CD4-positive, CD25-positive, alpha-beta regulatory T cell (primary cell): Measurements from ENCODE around the gene WNT7B. TPM values are rescaled to one million over a fixed set of nuclear protein-coding genes. Genes with fewer than 3 reads are reported as not detected.
A peak's percentile ranks its signal among the peaks of the same experiment; 100 is the strongest.

Source experiments
- ATAC-seq, 2 donors: fragments of 150-1000 bp; cut with Tn5 transposase; one replicate each; pipeline ENCODE4 v1.10.0; 2021; ENCODE audit warnings: low read depth in 2 of 2, moderate number of reproducible peaks in 2 of 2, moderate library complexity in 1 of 2
- DNase-seq, 3 donors: peaks; one replicate each; pipeline versions ENCODE4 v3.0.0 to v3.0.0-alpha.2; 2012 to 2022; ENCODE audit warnings: mixed read lengths in 1 of 3
- H3K27ac ChIP-seq: one replicate; pipeline ENCODE4 v1.7.0; 2013; ENCODE audit warnings: mild to moderate bottlenecking, low read length; ENCODE audit not compliant: insufficient read depth, poor library complexity, severe bottlenecking
- H3K27me3 ChIP-seq: one replicate; pipeline ENCODE4 v1.7.0; 2013; ENCODE audit warnings: low read length; ENCODE audit not compliant: control insufficient read depth, insufficient read depth
- H3K36me3 ChIP-seq: one replicate; pipeline ENCODE4 v1.7.0; 2013; ENCODE audit warnings: mild to moderate bottlenecking, low read length, moderate library complexity; ENCODE audit not compliant: control insufficient read depth, insufficient read depth
- H3K4me1 ChIP-seq: 2 replicates; pipeline ENCODE4 v1.7.0; 2013; ENCODE audit warnings: mild to moderate bottlenecking, low read length; ENCODE audit not compliant: insufficient read depth, control insufficient read depth, poor library complexity, severe bottlenecking
- H3K4me3 ChIP-seq: one replicate; pipeline ENCODE4 v1.7.0; 2013; ENCODE audit warnings: low read depth, mild to moderate bottlenecking, low read length, moderate library complexity
- H3K9me3 ChIP-seq, 2 experiments: 1 replicate in 1 of 2; 2 replicates in 1 of 2; pipeline ENCODE4 v1.7.0; 2013; ENCODE audit warnings: low read length in 2 of 2, mild to moderate bottlenecking in 1 of 2, moderate library complexity in 1 of 2; ENCODE audit not compliant: control insufficient read depth in 2 of 2
- H3K27ac Mint-ChIP-seq, 3 donors: one replicate each; pipeline ENCODE4 v1.8.0; 2020 to 2022; ENCODE audit warnings: mild to moderate bottlenecking in 3 of 3, mixed read lengths in 3 of 3, moderate library complexity in 2 of 3
- H3K27me3 Mint-ChIP-seq: one replicate; pipeline ENCODE4 v1.8.0; 2022; ENCODE audit warnings: mild to moderate bottlenecking, mixed read lengths
- H3K36me3 Mint-ChIP-seq: one replicate; pipeline ENCODE4 v1.8.0; 2020; ENCODE audit warnings: mixed read lengths
- H3K4me1 Mint-ChIP-seq, 4 donors: one replicate each; pipeline ENCODE4 v1.8.0; 2020 to 2022; ENCODE audit warnings: mixed read lengths in 4 of 4, mild to moderate bottlenecking in 1 of 4
- H3K4me3 Mint-ChIP-seq, 4 donors: one replicate each; pipeline ENCODE4 v1.8.0; 2020 to 2022; ENCODE audit warnings: mild to moderate bottlenecking in 4 of 4, mixed read lengths in 4 of 4, moderate library complexity in 3 of 4
- H3K9me3 Mint-ChIP-seq, 7 donors: one replicate each; pipeline ENCODE4 v1.8.0; 2020 to 2022; ENCODE audit warnings: mixed read lengths in 7 of 7, mild to moderate bottlenecking in 3 of 7, moderate library complexity in 2 of 7
- polyA plus RNA-seq, 4 donors: library from polyadenylated mRNA; unstranded; fragments of 300-500 nt; fragmentation: Illumina TruSeq; gene quantifications; one replicate each; pipeline ENCODE4 v1.2.3, GENCODE V29; 2021
- total RNA-seq: library from RNA; stranded (reverse); gene quantifications from one replicate; pipeline ENCODE4 v1.2.3, GENCODE V29; 2022

The WNT7B gene
- total and polyA plus RNA-seq, 5 donors from 2014 or later: not detected

DNA sequence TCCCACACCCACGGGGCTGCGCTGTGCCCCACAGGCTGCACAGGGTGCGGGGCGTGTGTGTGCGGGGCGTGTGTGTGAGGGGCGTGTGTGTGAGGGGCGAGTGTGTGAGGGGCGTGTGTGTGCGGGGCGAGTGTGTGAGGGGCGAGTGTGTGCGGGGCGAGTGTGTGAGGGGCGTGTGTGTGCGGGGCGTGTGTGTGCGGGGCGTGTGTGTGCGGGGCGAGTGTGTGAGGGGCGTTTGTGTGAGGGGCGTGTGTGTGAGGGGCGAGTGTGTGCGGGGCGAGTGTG is 86.7 kb downstream of the WNT7B start:
- Mint-ChIP-seq H3K4me3 (no peak overlapping the region), H3K27ac (no peak overlapping the region), H3K27me3 (peaks cover 10% of the 10 kb centered on the region), H3K4me1 (no peaks in the 10 kb centered on the region), H3K36me3 (no peaks in the 10 kb centered on the region), H3K9me3 (no peaks in the 10 kb centered on the region)
- Histone ChIP-seq H3K36me3 (no peaks in the 10 kb centered on the region), H3K27ac (no peak overlapping the region), H3K9me3 (no peaks in the 10 kb centered on the region), H3K27me3 (no peaks in the 10 kb centered on the region), H3K4me3 (no peak overlapping the region), H3K4me1 (no peaks in the 10 kb centered on the region)
- DNase-seq (no peak), ATAC-seq (no peak)

- Histone ChIP-seq H3K4me1 (no peaks in the 10 kb centered on the region), H3K27me3 (no peaks in the 10 kb centered on the region), H3K4me3 (no peak overlapping the region), H3K36me3 (no peaks in the 10 kb centered on the region), H3K27ac (no peak overlapping the region), H3K9me3 (no peaks in the 10 kb centered on the region)
- Mint-ChIP-seq H3K9me3 (no peaks in the 10 kb centered on the region), H3K4me1 (no peaks in the 10 kb centered on the region), H3K4me3 (no peak overlapping the region), H3K36me3 (no peaks in the 10 kb centered on the region), H3K27ac (no peak overlapping the region), H3K27me3 (peaks cover 10% of the 10 kb centered on the region)
- ATAC-seq: no peak
- no peak for DNase-seq
Observed at GRCh38 chr22:45889539-45890350, 87.2 kb downstream of the WNT7B start.

DNA sequence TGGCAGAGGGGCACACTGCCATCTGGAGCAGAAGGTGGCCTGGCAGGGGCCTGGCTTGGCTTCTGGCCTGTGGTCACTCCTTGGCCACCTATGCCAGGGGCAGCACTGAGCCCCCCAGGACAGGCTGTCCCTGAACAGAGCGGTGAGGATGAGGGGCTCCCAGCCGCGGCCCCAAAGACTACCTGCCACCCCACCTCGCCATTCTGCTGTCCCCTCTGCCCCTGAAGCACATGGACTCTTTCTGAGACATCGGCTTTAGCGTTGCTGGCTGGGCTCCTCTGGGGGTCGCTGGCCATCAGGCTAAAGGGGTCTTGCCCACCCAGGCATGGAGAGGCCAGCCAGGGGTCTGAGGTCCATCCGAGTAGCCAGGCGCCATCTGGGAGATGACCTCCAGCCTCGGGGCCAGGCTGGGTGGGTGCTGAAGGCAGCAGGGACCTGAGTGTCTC is 87.8 kb downstream of the WNT7B start:
- peaks cover 10% of the 10 kb centered on the region for H3K27me3 Mint-ChIP-seq
- H3K4me3 ChIP-seq: no peak overlapping the region
- no peak overlapping the region for H3K27ac ChIP-seq
- ATAC-seq: no peak
- H3K36me3 Mint-ChIP-seq: no peaks in the 10 kb centered on the region
- H3K27me3 ChIP-seq: no peaks in the 10 kb centered on the region
- no peak for DNase-seq
- no peak overlapping the region for H3K4me3 Mint-ChIP-seq
- H3K9me3 ChIP-seq: no peaks in the 10 kb centered on the region
- H3K27ac Mint-ChIP-seq: no peak overlapping the region
- H3K4me1 ChIP-seq: no peaks in the 10 kb centered on the region
- H3K36me3 ChIP-seq: no peaks in the 10 kb centered on the region
- H3K4me1 Mint-ChIP-seq: no peaks in the 10 kb centered on the region
- H3K9me3 Mint-ChIP-seq: no peaks in the 10 kb centered on the region

GRCh38 chr22:45888221-45889092 is 88.5 kb downstream of the WNT7B start:
- no peaks in the 10 kb centered on the region for H3K4me1 ChIP-seq
- H3K4me3 ChIP-seq: no peak overlapping the region
- H3K4me3 Mint-ChIP-seq: no peak overlapping the region
- H3K27me3 ChIP-seq: no peaks in the 10 kb centered on the region
- no peaks in the 10 kb centered on the region for H3K4me1 Mint-ChIP-seq
- H3K27ac ChIP-seq: no peak overlapping the region
- ATAC-seq: no peak
- peaks cover 10% of the 10 kb centered on the region for H3K27me3 Mint-ChIP-seq
- no peak for DNase-seq
- H3K36me3 ChIP-seq: no peaks in the 10 kb centered on the region
- H3K36me3 Mint-ChIP-seq: no peaks in the 10 kb centered on the region
- no peaks in the 10 kb centered on the region for H3K9me3 ChIP-seq
- H3K9me3 Mint-ChIP-seq: peaks cover 0 to 2% (median 0%) of the 10 kb centered on the region in 7 donors
- no peak overlapping the region for H3K27ac Mint-ChIP-seq

DNA sequence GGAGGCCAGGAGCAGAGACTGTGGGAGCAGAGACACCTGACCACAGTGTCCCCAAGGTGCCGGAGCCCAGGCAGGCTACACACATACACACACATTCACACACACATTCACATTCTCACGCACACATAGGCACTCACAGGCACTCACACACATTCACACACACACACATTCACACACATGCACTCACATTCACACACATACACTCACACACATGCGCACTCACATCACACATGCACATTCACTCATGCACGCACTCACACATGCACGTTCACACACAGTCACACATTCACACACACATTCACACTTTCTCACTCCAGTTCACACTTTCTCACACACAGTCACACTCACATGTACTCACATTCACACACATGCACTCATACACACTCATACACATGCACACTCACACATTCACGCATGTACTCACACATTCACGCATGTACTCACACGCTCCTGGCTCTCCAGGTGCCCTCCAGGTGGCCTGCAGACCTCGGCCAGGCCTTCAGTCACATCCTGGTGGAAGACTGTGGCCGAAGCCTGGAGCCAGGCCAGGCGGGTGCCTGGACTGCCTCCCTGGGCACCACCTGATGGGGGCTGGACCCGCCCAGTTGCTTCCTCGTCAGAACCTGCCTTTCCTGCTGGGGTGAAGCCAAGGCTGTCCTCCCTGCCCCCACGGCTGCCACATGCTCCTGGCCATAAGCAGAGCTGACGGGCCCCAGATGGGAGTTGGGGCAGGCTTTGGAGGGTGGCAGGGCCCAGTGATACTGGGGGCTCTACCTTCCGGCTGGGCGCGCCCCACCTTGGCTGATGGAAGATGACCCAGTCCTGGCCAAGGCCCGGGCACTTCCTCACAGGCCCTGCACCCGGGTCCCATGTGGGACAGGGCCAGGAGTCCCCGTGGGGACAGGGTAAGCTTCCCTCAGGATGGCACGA is 89.5 kb downstream of the WNT7B start:
- no peak for DNase-seq
- Mint-ChIP-seq H3K4me1 (no peaks in the 10 kb centered on the region), H3K27me3 (peaks cover 10% of the 10 kb centered on the region)

DNA sequence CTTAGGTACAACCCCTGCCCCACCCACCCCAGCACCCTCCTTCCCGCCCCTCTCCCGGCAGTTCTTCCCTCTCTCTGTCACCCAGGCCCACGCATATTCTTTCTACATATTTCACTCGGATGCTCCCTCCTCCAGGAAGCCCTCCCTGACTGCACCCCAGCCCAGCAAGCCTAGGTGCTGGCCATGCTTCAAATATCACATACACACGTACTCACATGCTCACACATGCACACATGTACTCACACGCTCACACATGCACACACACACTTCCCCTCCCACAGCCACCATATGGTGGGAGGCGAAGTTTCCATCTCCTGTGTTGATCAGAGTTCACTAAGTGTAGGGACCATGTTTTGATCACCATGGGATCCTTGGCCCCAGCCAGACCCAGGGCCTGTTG is 90.4 kb downstream of the WNT7B start:
- Mint-ChIP-seq H3K36me3 (no peaks in the 10 kb centered on the region), H3K4me1 (no peaks in the 10 kb centered on the region), H3K9me3 (peaks cover 0 to 3% (median 0%) of the 10 kb centered on the region in 7 donors), H3K4me3 (no peak overlapping the region), H3K27ac (peak overlapping the region in 1 of 3 donors; percentile 83), H3K27me3 (peaks cover 13% of the 10 kb centered on the region)
- ATAC-seq (no peak), DNase-seq (no peak)
- H3K36me3 ChIP-seq: no peaks in the 10 kb centered on the region
- H3K27ac ChIP-seq: no peak overlapping the region
- no peaks in the 10 kb centered on the region for H3K27me3 ChIP-seq
- H3K4me3 ChIP-seq: no peak overlapping the region
- no peaks in the 10 kb centered on the region for H3K4me1 ChIP-seq
- H3K9me3 ChIP-seq: no peaks in the 10 kb centered on the region

More for the DNA sequence above, 89.5 kb downstream of the WNT7B start:
- H3K4me1 ChIP-seq: no peaks in the 10 kb centered on the region
- peaks cover 0 to 3% (median 0%) of the 10 kb centered on the region in 7 donors for H3K9me3 Mint-ChIP-seq
- H3K36me3 ChIP-seq: no peaks in the 10 kb centered on the region
- no peak overlapping the region for H3K4me3 Mint-ChIP-seq
- ATAC-seq: no peak
- H3K9me3 ChIP-seq: no peaks in the 10 kb centered on the region
- no peaks in the 10 kb centered on the region for H3K36me3 Mint-ChIP-seq
- H3K27me3 ChIP-seq: no peaks in the 10 kb centered on the region
- no peak overlapping the region for H3K27ac ChIP-seq
- no peak overlapping the region for H3K4me3 ChIP-seq
- no peak overlapping the region for H3K27ac Mint-ChIP-seq

DNA sequence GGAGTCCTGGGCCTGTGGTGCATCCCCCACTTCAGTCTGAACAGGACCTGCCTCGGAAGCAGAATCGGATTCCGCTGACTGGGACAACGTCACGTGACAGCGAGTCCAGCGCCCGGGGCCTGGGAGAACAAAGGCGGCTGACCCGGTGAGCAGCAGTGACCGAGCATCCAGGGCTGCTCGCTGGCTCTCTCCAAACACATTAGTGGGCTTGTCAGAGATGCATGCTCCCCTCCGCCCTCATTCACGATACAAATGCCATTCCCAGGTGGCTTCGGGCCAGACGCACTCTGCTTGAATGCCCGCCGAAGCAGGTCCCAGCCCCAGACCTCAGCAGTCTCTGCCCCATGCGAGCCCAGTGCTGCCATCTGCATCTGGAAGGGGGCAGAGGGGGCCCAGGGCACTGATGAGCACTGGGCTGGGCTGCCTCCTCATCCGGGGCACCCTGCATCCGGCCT is 91.0 kb downstream of the WNT7B start:
- no peak for ATAC-seq
- H3K27me3 ChIP-seq: no peaks in the 10 kb centered on the region
- no peaks in the 10 kb centered on the region for H3K4me1 ChIP-seq
- H3K4me3 ChIP-seq: no peak overlapping the region
- Mint-ChIP-seq H3K36me3 (no peaks in the 10 kb centered on the region), H3K4me3 (peak overlapping the region in 1 of 4 donors; percentile 51), H3K9me3 (peaks cover 0 to 3% (median 0%) of the 10 kb centered on the region in 7 donors), H3K4me1 (no peaks in the 10 kb centered on the region), H3K27me3 (peaks cover 15% of the 10 kb centered on the region), H3K27ac (no peak overlapping the region)
- DNase-seq: no peak
- H3K9me3 ChIP-seq: no peaks in the 10 kb centered on the region
- no peaks in the 10 kb centered on the region for H3K36me3 ChIP-seq
- H3K27ac ChIP-seq: no peak overlapping the region
